ENCODE measurements around the gene ACADS. TPM values are rescaled to one million over a fixed set of nuclear protein-coding genes. Genes with fewer than 3 reads are reported as not detected.

Gene ACADS, protein sequence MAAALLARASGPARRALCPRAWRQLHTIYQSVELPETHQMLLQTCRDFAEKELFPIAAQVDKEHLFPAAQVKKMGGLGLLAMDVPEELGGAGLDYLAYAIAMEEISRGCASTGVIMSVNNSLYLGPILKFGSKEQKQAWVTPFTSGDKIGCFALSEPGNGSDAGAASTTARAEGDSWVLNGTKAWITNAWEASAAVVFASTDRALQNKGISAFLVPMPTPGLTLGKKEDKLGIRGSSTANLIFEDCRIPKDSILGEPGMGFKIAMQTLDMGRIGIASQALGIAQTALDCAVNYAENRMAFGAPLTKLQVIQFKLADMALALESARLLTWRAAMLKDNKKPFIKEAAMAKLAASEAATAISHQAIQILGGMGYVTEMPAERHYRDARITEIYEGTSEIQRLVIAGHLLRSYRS
- total RNA-seq = 100 to 1,000 TPM in 2 of 4 donors, 10 to 100 TPM in 2; 57.4 to 147 (median 97.9) TPM

DNA sequence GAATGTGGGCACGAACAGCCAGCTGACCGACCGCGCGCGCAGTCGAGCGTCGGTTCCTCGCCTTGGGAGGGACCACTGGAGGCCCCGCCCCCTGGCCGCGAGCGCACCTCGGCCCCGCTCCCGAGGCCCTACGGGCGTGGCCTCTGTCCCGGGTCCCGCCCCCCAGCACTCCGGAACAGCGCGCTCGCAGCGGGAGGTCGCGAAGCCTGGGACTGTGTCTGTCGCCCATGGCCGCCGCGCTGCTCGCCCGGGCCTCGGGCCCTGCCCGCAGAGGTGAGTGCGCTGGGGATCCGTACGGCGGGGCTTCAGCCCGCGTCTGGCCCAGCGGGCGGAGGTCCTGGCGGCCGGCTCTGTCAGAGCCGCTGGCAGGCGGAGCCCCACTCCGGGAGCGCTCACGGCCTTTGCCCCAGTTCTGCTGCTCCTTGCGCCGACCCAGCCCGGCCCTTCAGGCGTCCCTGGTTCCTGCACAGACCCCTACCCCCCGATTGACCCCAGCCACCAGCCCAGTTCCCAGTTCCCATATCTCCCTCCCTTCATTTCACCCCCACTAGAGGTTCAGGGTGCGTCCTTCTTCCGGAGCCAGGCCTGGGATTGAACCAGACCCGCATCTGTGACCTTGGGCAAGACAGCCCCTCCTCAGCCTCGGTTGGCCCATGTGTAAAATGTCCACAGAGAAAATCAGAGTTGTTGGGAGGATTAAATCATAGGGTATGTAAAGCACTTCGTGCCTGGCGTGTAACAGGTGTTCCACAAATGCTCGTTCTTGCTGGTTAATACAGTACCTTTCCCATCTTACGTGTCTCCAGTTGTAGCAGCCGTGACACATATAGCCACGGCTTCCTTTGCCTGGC is at the start of gene ACADS:
Gene ACADS, plus strand, starts transcription at position 168 of the 851 bp plus-strand sequence. Its CDS starts 60 bp downstream, at position 228.
- DNase-seq (ENCODE audit: low spot score) = peak; percentile 57
- TF ChIP-seq, protein P1, sequence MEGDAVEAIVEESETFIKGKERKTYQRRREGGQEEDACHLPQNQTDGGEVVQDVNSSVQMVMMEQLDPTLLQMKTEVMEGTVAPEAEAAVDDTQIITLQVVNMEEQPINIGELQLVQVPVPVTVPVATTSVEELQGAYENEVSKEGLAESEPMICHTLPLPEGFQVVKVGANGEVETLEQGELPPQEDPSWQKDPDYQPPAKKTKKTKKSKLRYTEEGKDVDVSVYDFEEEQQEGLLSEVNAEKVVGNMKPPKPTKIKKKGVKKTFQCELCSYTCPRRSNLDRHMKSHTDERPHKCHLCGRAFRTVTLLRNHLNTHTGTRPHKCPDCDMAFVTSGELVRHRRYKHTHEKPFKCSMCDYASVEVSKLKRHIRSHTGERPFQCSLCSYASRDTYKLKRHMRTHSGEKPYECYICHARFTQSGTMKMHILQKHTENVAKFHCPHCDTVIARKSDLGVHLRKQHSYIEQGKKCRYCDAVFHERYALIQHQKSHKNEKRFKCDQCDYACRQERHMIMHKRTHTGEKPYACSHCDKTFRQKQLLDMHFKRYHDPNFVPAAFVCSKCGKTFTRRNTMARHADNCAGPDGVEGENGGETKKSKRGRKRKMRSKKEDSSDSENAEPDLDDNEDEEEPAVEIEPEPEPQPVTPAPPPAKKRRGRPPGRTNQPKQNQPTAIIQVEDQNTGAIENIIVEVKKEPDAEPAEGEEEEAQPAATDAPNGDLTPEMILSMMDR (IDR thresholded peaks at IDR 0.05) = no peak
- ATAC-seq (ENCODE audit: low FRiP score) = peak; percentile 99

DNA sequence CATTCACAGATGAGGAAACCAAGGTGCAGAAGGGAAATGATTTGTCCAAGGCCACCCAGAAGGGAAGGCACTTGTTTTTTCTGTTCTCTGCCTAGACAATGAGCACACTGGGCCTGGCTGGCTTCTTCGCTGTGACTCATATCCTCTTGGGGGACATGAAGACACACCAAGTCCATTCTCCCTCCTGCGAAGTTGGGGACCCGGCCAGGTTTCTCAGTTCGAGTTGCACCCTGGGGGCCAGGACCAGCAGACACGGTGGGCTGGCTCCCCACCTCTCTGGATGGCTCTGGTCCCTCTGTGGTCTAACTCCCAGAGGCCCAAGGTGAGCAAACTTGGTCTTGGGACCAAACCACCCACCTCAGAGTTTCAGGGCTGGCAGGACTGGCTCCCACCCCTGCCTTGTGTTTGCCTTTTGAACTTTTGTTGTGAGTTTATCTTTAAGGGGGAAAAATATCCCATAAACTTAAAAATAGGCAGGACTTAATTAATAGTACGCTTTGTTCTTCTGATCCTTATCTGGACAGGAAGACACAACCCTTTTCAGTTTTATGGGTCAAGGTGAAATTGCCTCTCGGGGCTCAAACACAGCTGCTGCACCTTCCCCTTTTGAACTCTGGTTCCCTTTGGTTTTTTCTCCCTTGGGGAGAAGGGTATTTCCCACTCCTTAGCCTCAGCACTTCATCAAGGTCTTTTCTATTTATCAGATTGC is 47.7 kb upstream of the ACADS start:
- DNase-seq (ENCODE audit: low spot score) (no peak), ATAC-seq (ENCODE audit: low FRiP score) (no peak)
- TF ChIP-seq, protein P1 (IDR thresholded peaks at IDR 0.05) = no peak

DNA sequence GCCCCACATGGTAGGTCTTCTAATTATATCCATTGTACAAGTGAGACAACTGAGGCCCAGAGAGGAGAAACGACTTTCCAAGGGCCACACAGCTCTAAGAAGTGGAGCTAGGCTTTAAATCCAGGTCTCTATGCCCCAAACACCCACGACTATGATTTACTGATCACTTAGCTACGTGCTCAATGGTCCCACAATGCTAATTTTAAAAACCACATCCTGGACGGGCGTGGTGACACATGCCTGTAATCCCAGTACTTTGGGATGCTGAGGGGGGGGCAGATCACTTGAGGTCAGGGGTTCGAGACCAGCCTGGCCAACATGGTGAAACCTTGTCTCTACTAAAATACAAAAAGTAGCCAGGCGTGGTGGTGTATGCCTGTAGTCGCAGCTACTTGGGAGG is 47.1 kb upstream of the ACADS start:
- DNase-seq (ENCODE audit: low spot score) = no peak
- no peak for ATAC-seq (ENCODE audit: low FRiP score)
- TF ChIP-seq, protein P1 (IDR thresholded peaks at IDR 0.05) = no peak

DNA sequence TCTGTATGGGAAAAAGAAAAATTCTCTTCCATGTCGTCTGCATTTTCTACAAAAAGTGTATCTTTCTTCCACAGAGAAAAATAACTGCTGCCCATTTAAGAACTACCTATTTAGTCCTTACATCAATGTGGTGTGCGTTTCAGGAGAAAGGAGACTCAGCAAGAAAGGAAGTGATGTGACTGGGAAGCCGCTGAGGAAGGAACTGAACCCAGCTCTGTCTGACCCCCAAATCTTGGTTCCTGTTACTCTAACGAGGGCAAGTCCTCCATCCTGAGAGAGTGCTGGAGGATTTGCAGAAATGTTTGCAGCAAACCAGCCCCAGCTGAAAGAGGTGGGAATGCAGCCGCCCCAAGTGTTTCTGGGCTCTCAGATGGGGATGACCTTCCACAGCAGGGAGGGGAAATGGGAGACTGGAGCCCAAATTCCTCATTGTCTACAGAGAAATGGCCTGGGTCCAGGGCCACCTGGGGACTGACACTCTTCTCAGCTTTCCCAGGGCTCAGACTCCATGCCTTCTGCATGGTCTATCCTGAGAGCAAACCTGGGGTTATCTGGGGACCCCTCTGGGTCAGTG is 45.4 kb upstream of the ACADS start:
- ATAC-seq (ENCODE audit: low FRiP score) (no peak), DNase-seq (ENCODE audit: low spot score) (no peak)
- TF ChIP-seq, protein P1 (IDR thresholded peaks at IDR 0.05) = no peak

DNA sequence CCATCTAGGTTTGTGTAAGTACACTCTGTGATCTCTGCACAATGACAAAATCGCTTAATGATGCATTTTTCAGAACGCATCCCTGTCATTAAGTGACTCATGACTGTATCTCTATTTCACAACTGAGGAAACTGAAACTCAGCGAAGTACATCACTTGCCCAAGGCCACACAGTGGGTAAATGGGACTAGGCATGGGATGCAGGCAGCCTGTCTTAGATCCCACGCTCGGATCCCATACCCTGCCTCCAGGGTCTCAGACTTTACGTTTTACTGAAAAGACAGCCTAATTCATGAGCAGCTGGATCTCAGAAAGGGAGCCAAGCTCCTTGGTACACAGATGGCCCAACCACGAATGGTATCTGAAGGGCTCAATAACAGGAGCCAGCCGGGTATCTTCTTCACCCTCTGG is 41.1 kb upstream of the ACADS start:
- DNase-seq (ENCODE audit: low spot score) (no peak), ATAC-seq (ENCODE audit: low FRiP score) (no peak)
- TF ChIP-seq, protein P1 (IDR thresholded peaks at IDR 0.05) = no peak

DNA sequence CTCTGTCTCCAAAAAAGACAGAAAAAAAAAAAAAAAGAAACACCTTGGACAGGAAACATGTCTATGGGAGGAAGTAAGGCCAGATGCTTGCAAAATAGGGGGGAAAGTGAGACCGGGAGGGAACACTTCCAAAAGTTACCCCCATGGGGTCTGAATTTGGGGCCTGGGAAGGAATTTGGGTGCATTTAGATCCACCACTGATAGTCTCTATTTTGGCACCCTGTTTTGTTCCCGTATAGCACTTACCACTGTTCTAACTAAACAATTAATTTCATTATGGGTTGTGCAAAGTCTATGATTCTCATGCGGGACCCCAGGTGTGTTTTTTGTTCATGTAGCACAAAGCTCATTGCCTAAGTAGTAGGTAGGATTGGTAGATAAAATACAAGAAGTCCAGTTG is 40.1 kb upstream of the ACADS start:
- ATAC-seq (ENCODE audit: low FRiP score) (no peak), DNase-seq (ENCODE audit: low spot score) (no peak)
- TF ChIP-seq, protein P1 (IDR thresholded peaks at IDR 0.05) = no peak
